HCT116 (cell line): Measurements from ENCODE around the gene TULP4. TPM values are rescaled to one million over a fixed set of nuclear protein-coding genes. Genes with fewer than 3 reads are reported as not detected.

Experiments used
- ATAC-seq: fragments of 200-7000 bp; cut with Tn5 transposase; 2 replicates; pipeline ENCODE4 v1.9.1; 2020; ENCODE audit warnings: mild to moderate bottlenecking, moderate library complexity
- BruUV-seq: library from RNA; stranded (reverse); fragments of 400-500 nt; replicated peaks from 2 replicates; lab custom pipeline; 2021; lab: Mats Ljungman, UMichigan
- CTCF ChIA-PET: fragments of 300-600 bp; sonication (Branson Sonifier 250); formaldehyde crosslinking; loops from one replicate; lab custom pipeline; 2021; ENCODE audit warnings: antibody characterized with exemption; lab: Charles Lee
- POLR2A ChIA-PET: fragments of 300-600, 350-600 bp; sonication (Branson Sonifier 250); formaldehyde crosslinking; loops from one replicate; lab custom pipeline; 2021; ENCODE audit warnings: antibody characterized with exemption; lab: Charles Lee
- RAD21 ChIA-PET, 2 experiments: fragments of 300-600 bp; sonication (Branson Sonifier 250); formaldehyde crosslinking; loops; one replicate each; lab custom pipeline; 2023; ENCODE audit warnings: low total read pairs in 2 of 2; ENCODE audit not compliant: uncharacterized antibody in 2 of 2, unreplicated experiment in 2 of 2, low non-redundant PET in 1 of 2; lab: Charles Lee
- DNase-seq: peaks from one replicate; pipeline ENCODE4 v3.0.0-alpha.2; 2010; ENCODE audit warnings: low read depth, low spot score
- H2AFZ ChIP-seq: fragments of 200-600 bp; shearing (Covaris generic), sonication (generic); 2 replicates; pipeline ENCODE4 v1.6.1; 2017; ENCODE audit warnings: low read depth, mixed run types, mixed read lengths, antibody characterized with exemption, low read length; ENCODE audit not compliant: poor library complexity, severe bottlenecking
- H3K27ac ChIP-seq: 2 replicates; pipeline ENCODE4 v1.5.1; 2012; ENCODE audit warnings: low read depth, low read length
- H3K27me3 ChIP-seq: fragments of 200-600 bp; sonication (generic); 2 replicates; pipeline ENCODE4 v1.6.1; 2016; ENCODE audit warnings: mixed run types, low read length, mixed read lengths; ENCODE audit not compliant: insufficient read depth
- H3K36me3 ChIP-seq, 2 experiments: fragments of 200-500 bp in 1 of 2; fragments of 200-600 bp in 1 of 2; sonication (Bioruptor generic) in 1 of 2; sonication (generic) in 1 of 2; 2 replicates each; pipeline versions ENCODE4 v1.5.1 to v1.6.1; 2014 to 2016; ENCODE audit warnings: low read length in 2 of 2, inconsistent platforms in 1 of 2, mixed read lengths in 1 of 2, mixed run types in 1 of 2; ENCODE audit not compliant: insufficient read depth in 2 of 2, control insufficient read depth in 1 of 2
- H3K4me1 ChIP-seq, 2 experiments: fragments of 200-600 bp in 1 of 2; sonication (generic) in 1 of 2; 2 replicates each; pipeline versions ENCODE4 v1.5.1 to v1.6.1; 2012 to 2017; ENCODE audit warnings: low read length in 2 of 2, inconsistent platforms in 1 of 2, mild to moderate bottlenecking in 1 of 2, mixed read lengths in 1 of 2, mixed run types in 1 of 2, moderate library complexity in 1 of 2; ENCODE audit not compliant: insufficient read depth in 2 of 2, control insufficient read depth in 1 of 2
- H3K4me2 ChIP-seq: fragments of 200-600 bp; sonication (generic); 2 replicates; pipeline ENCODE4 v1.6.1; 2017; ENCODE audit warnings: mixed run types, low read length, mixed read lengths
- H3K4me3 ChIP-seq, 2 experiments: fragments of 200-600 bp in 1 of 2; sonication (generic) in 1 of 2; replicated peaks in 1 of 2; 2 replicates each; pipeline ENCODE4 v1.5.1; 2011 to 2016; ENCODE audit warnings: low read length in 2 of 2, control low read depth in 1 of 2, low read depth in 1 of 2, mild to moderate bottlenecking in 1 of 2, mixed read lengths in 1 of 2, mixed run types in 1 of 2
- H3K79me2 ChIP-seq: fragments of 200-600 bp; sonication (generic); 2 replicates; pipeline ENCODE4 v1.6.1; 2017; ENCODE audit warnings: mild to moderate bottlenecking, mixed run types, low read length, moderate library complexity, mixed read lengths; ENCODE audit not compliant: insufficient read depth
- H3K9ac ChIP-seq: fragments of 200-600 bp; sonication (generic); 2 replicates; pipeline ENCODE4 v1.6.1; 2016; ENCODE audit warnings: low read length, mixed read lengths
- H3K9me2 ChIP-seq: fragments of 200-600 bp; sonication (generic), shearing (Covaris generic); 2 replicates; pipeline ENCODE4 v1.6.1; 2017; ENCODE audit warnings: mixed run types, mild to moderate bottlenecking, moderate library complexity; ENCODE audit not compliant: insufficient read depth
- H3K9me3 ChIP-seq, 2 experiments: fragments of 200-500 bp in 1 of 2; fragments of 200-600 bp in 1 of 2; sonication (Bioruptor generic) in 1 of 2; sonication (generic) in 1 of 2; 2 replicates each; pipeline ENCODE4 v1.6.1; 2014 to 2017; ENCODE audit warnings: low read length in 2 of 2, mixed read lengths in 2 of 2, inconsistent platforms in 1 of 2, low read depth in 1 of 2, mild to moderate bottlenecking in 1 of 2, mixed run types in 1 of 2, moderate library complexity in 1 of 2; ENCODE audit not compliant: control insufficient read depth in 1 of 2, insufficient read depth in 1 of 2
- H4K20me1 ChIP-seq: fragments of 200-600 bp; sonication (generic), shearing (Covaris generic); 2 replicates; pipeline ENCODE4 v1.6.1; 2017; ENCODE audit warnings: mixed run types, mild to moderate bottlenecking, moderate library complexity; ENCODE audit not compliant: insufficient read depth
- CEBPB ChIP-seq: IDR thresholded peaks from 2 replicates; pipeline ENCODE4 v1.6.1; 2012; ENCODE audit warnings: low read depth
- EGR1 ChIP-seq: IDR thresholded peaks from 2 replicates; pipeline ENCODE4 v1.6.1; 2012; ENCODE audit warnings: low read depth
- JUND ChIP-seq: IDR thresholded peaks from 2 replicates; pipeline ENCODE4 v1.6.1; 2012
- POLR2AphosphoS5 ChIP-seq: IDR thresholded peaks from 2 replicates; pipeline ENCODE4 v1.6.1; 2011; ENCODE audit warnings: mild to moderate bottlenecking, low read depth, low read length, moderate library complexity
- RAD21 ChIP-seq: IDR thresholded peaks from 2 replicates; pipeline ENCODE4 v1.6.1; 2012; ENCODE audit warnings: low read depth, mild to moderate bottlenecking
- SRF ChIP-seq: IDR thresholded peaks from 2 replicates; pipeline ENCODE4 v1.6.1; 2012; ENCODE audit warnings: low read depth
- ZFX ChIP-seq: fragments of 450-650 bp; IDR thresholded peaks from 2 replicates; pipeline ENCODE4 v1.6.1; 2017
- intact Hi-C: fragments of 100-400 bp; cut with micrococcal nuclease; formaldehyde crosslinking; loops from 2 replicates; pipeline ENCODE4 v1.10.0; 2022
- total RNA-seq: library from RNA; stranded (reverse); gene quantifications from one replicate; pipeline ENCODE4 v1.2.1, GENCODE V29; 2021; ENCODE audit not compliant: unreplicated experiment
- TF ChIP-seq, protein P1 (sequence below): IDR thresholded peaks from 2 replicates; pipeline ENCODE4 v1.6.1; 2012
- TF ChIP-seq, protein P2 (sequence below), 3 experiments: fragments of 200-600 bp in 1 of 3; sonication (generic) in 1 of 3; IDR thresholded peaks in 2 of 3; conservative IDR thresholded peaks in 1 of 3; 2 replicates each; pipeline ENCODE4 v1.5.1; 2012 to 2017; ENCODE audit warnings: low read depth in 2 of 3, low read length in 2 of 3, antibody characterized with exemption in 1 of 3, borderline replicate concordance in 1 of 3, control low read depth in 1 of 3, mild to moderate bottlenecking in 1 of 3, mixed read lengths in 1 of 3, mixed run types in 1 of 3, moderate library complexity in 1 of 3; ENCODE audit not compliant: insufficient read depth in 1 of 3
- TF ChIP-seq, protein P3 (sequence below): IDR thresholded peaks from 2 replicates; pipeline ENCODE4 v1.6.1; 2012; ENCODE audit warnings: low read depth

TULP4 gene
- total RNA-seq, 1 experiment from 2014 or later: 70.8 TPM

DNA sequence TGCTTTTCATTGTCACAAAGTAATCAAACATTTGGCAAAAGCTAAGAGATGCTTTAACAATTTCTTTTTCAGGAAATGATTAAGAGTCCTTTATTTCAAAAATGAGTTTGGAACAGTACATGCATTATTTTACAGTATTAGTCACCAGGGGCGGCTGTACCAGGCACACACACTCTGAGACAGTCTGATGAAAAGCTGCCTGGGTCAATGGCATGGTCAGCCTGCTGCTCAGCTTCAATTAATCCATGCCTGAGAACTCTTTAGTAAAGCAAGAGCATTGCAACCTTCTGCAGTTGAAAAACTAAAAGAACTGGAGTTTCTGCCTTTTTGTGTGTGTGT lies 105.5 kb downstream of the TULP4 start:
- BruUV-seq: no TSS peak
- CTCF ChIA-PET: no interaction called here
- DNase-seq: no peak
- Histone ChIP-seq H2AFZ (no peak overlapping the region), H3K36me3 (peaks cover 0 to 4% of the 10 kb centered on the region in 2 experiments; a peak in 1 of 4 replicates), H3K27ac (no peak overlapping the region), H3K4me1 (no peaks in the 10 kb centered on the region), H3K4me2 (no peak overlapping the region), H4K20me1 (no peaks in the 10 kb centered on the region), H3K79me2 (no peaks in the 10 kb centered on the region; the same call in 1 of the 2 replicates), H3K9me3 (no peaks in the 10 kb centered on the region), H3K9me2 (no peaks in the 10 kb centered on the region), H3K9ac (no peak overlapping the region), H3K27me3 (no peaks in the 10 kb centered on the region), H3K4me3 (no peak overlapping the region)
- intact Hi-C loops: no loop called here
- RAD21 ChIA-PET: no interaction called here
- POLR2A ChIA-PET: no interaction called here
- no peak for ATAC-seq
- TF ChIP-seq CEBPB (no peak), JUND (no peak), SRF (no peak)

DNA sequence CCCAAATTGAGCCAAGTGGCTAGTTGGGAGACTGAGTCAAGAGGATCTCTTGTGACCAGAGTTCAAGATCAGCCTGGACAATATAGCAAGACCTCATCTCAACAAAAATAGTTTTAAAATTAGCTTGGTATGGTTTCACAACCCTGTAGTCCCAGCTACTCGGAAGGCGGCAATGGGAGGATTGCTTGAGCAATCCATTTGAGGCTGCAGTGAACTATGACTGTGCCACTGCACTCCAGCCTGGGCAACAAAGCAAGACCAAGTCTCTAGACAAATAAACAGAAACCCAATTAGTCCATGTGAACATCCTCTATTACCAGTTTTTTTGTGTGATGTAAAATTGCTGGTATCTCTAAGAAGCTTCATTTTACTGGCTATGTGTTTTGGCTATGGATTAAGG lies 106.2 kb downstream of the TULP4 start:
- no peak for ATAC-seq
- no TSS peak for BruUV-seq

More for the DNA sequence above, 106.2 kb downstream of the TULP4 start:
- Histone ChIP-seq H3K79me2 (no peaks in the 10 kb centered on the region), H2AFZ (no peak overlapping the region), H3K4me3 (no peak overlapping the region), H3K9ac (no peak overlapping the region), H3K9me3 (no peaks in the 10 kb centered on the region), H3K9me2 (no peaks in the 10 kb centered on the region), H3K4me1 (no peaks in the 10 kb centered on the region), H4K20me1 (no peaks in the 10 kb centered on the region), H3K27me3 (no peaks in the 10 kb centered on the region), H3K4me2 (no peak overlapping the region), H3K27ac (no peak overlapping the region), H3K36me3 (peaks cover 0 to 3% of the 10 kb centered on the region in 2 experiments; a peak in 1 of 4 replicates)
- DNase-seq: no peak
- intact Hi-C loops: no loop called here
- CTCF ChIA-PET: no interaction called here
- POLR2A ChIA-PET: no interaction called here
- RAD21 ChIA-PET: no interaction called here
- TF ChIP-seq RAD21: no peak
- no peak for TF ChIP-seq POLR2AphosphoS5
- TF ChIP-seq, protein P1, sequence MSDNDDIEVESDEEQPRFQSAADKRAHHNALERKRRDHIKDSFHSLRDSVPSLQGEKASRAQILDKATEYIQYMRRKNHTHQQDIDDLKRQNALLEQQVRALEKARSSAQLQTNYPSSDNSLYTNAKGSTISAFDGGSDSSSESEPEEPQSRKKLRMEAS: no peak
- TF ChIP-seq, protein P2, sequence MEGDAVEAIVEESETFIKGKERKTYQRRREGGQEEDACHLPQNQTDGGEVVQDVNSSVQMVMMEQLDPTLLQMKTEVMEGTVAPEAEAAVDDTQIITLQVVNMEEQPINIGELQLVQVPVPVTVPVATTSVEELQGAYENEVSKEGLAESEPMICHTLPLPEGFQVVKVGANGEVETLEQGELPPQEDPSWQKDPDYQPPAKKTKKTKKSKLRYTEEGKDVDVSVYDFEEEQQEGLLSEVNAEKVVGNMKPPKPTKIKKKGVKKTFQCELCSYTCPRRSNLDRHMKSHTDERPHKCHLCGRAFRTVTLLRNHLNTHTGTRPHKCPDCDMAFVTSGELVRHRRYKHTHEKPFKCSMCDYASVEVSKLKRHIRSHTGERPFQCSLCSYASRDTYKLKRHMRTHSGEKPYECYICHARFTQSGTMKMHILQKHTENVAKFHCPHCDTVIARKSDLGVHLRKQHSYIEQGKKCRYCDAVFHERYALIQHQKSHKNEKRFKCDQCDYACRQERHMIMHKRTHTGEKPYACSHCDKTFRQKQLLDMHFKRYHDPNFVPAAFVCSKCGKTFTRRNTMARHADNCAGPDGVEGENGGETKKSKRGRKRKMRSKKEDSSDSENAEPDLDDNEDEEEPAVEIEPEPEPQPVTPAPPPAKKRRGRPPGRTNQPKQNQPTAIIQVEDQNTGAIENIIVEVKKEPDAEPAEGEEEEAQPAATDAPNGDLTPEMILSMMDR (IDR thresholded peaks at IDR 0.05 in 2 of 3, conservative IDR thresholded peaks at IDR 0.05 in 1 of 3; ENCODE audit: borderline replicate concordance in 1 of 3, insufficient read depth in 1 of 3, low read depth in 2 of 3, low read length in 2 of 3): no peak
- TF ChIP-seq ZFX: no peak
- TF ChIP-seq, protein P3, sequence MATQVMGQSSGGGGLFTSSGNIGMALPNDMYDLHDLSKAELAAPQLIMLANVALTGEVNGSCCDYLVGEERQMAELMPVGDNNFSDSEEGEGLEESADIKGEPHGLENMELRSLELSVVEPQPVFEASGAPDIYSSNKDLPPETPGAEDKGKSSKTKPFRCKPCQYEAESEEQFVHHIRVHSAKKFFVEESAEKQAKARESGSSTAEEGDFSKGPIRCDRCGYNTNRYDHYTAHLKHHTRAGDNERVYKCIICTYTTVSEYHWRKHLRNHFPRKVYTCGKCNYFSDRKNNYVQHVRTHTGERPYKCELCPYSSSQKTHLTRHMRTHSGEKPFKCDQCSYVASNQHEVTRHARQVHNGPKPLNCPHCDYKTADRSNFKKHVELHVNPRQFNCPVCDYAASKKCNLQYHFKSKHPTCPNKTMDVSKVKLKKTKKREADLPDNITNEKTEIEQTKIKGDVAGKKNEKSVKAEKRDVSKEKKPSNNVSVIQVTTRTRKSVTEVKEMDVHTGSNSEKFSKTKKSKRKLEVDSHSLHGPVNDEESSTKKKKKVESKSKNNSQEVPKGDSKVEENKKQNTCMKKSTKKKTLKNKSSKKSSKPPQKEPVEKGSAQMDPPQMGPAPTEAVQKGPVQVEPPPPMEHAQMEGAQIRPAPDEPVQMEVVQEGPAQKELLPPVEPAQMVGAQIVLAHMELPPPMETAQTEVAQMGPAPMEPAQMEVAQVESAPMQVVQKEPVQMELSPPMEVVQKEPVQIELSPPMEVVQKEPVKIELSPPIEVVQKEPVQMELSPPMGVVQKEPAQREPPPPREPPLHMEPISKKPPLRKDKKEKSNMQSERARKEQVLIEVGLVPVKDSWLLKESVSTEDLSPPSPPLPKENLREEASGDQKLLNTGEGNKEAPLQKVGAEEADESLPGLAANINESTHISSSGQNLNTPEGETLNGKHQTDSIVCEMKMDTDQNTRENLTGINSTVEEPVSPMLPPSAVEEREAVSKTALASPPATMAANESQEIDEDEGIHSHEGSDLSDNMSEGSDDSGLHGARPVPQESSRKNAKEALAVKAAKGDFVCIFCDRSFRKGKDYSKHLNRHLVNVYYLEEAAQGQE: no peak
- TF ChIP-seq EGR1: no peak
